ENCODE results near the gene SELENOS.

DNA sequence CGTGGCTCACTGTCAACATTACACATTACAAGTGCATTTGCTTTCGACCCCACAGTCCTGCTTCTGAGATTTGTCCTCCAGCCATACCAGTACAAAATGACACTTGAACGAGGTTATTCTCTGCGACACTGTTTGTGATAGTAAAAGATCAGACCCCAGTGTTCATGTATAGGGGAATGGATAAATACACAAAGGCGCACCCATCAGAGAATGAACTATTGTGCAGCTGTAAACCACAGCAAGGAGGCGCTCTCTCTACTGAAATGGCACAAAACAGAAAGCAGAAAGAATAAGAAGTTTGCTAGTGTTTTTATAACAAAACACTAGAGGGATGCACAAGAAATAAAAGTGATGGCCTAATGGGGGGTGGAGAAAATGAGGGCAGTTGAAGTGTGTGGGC, 20.5 kb downstream of the SELENOS start:
- TF ChIP-seq PATZ1 (CRISPR knock-in tag; IDR thresholded peaks at IDR 0.05; ENCODE audit: borderline replicate concordance) (no peak), ISL1 (CRISPR knock-in tag; IDR thresholded peaks at IDR 0.05) (no peak), SNAI2 (CRISPR knock-in tag; IDR thresholded peaks at IDR 0.05) (no peak), ESRRG (CRISPR knock-in tag; IDR thresholded peaks at IDR 0.05) (no peak)
- TF ChIP-seq, protein P1, sequence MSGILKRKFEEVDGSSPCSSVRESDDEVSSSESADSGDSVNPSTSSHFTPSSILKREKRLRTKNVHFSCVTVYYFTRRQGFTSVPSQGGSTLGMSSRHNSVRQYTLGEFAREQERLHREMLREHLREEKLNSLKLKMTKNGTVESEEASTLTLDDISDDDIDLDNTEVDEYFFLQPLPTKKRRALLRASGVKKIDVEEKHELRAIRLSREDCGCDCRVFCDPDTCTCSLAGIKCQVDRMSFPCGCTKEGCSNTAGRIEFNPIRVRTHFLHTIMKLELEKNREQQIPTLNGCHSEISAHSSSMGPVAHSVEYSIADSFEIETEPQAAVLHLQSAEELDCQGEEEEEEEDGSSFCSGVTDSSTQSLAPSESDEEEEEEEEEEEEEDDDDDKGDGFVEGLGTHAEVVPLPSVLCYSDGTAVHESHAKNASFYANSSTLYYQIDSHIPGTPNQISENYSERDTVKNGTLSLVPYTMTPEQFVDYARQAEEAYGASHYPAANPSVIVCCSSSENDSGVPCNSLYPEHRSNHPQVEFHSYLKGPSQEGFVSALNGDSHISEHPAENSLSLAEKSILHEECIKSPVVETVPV (CRISPR knock-in tag; IDR thresholded peaks at IDR 0.05): no peak
